B cell (primary cell): ENCODE measurements around the gene SEPTIN11. TPM values are rescaled to one million over a fixed set of nuclear protein-coding genes. Genes with fewer than 3 reads are reported as not detected.

Experiments used
- ATAC-seq: fragments of 200-7000 bp; cut with Tn5 transposase; one replicate; pipeline ENCODE4 v1.10.0; 2021; ENCODE audit warnings: low read depth, mild to moderate bottlenecking, moderate number of reproducible peaks, moderate library complexity
- CTCF ChIA-PET: fragments of 350-600 bp; sonication (Branson Sonifier 250); formaldehyde crosslinking; loops from one replicate; lab custom pipeline; 2021; ENCODE audit warnings: antibody characterized with exemption, inconsistent platforms; lab: Charles Lee
- POLR2A ChIA-PET: fragments of 350-600 bp; sonication (Branson Sonifier 250); formaldehyde crosslinking; loops from one replicate; lab custom pipeline; 2021; ENCODE audit warnings: antibody characterized with exemption; lab: Charles Lee
- DNase-seq: peaks from one replicate; pipeline ENCODE4 v3.0.0; 2013
- H2AFZ ChIP-seq: 2 replicates; pipeline ENCODE4 v1.6.1; 2012; ENCODE audit warnings: mild to moderate bottlenecking, low read depth, low read length; ENCODE audit not compliant: insufficient read depth, poor library complexity, severe bottlenecking
- H3K27ac ChIP-seq, 2 donors: 1 replicate in 1 of 2; 2 replicates in 1 of 2; pipeline ENCODE4 v1.5.1; 2012 to 2013; ENCODE audit warnings: low read length in 2 of 2, mild to moderate bottlenecking in 2 of 2, moderate library complexity in 1 of 2
- H3K27me3 ChIP-seq, 4 experiments: fragments of 200-600 bp in 1 of 4; sonication (generic) in 1 of 4; replicated peaks in 1 of 4; 1 replicate in 2 of 4; 2 replicates in 2 of 4; pipeline versions ENCODE4 v1.6.1 to v1.7.0; 2013 to 2016; ENCODE audit warnings: low read length in 3 of 4, mild to moderate bottlenecking in 2 of 4, mixed read lengths in 1 of 4, moderate library complexity in 1 of 4; ENCODE audit not compliant: insufficient read depth in 4 of 4, control insufficient read depth in 3 of 4; ENCODE audit errors: control extremely low read depth in 1 of 4
- H3K36me3 ChIP-seq, 2 experiments: replicated peaks in 1 of 2; 1 replicate in 1 of 2; 2 replicates in 1 of 2; pipeline versions ENCODE4 v1.6.1 to v1.7.1; 2013; ENCODE audit warnings: low read length in 1 of 2; ENCODE audit not compliant: insufficient read depth in 2 of 2, control insufficient read depth in 1 of 2; ENCODE audit errors: control extremely low read depth in 1 of 2, extremely low read depth in 1 of 2
- H3K4me1 ChIP-seq, 2 donors: fragments of 200-600 bp in 1 of 2; sonication (generic) in 1 of 2; 1 replicate in 1 of 2; 2 replicates in 1 of 2; pipeline versions ENCODE4 v1.5.1 to v1.6.1; 2013 to 2017; ENCODE audit warnings: low read length in 2 of 2; ENCODE audit not compliant: control insufficient read depth in 2 of 2, insufficient read depth in 2 of 2
- H3K4me2 ChIP-seq: replicated peaks from 2 replicates; pipeline ENCODE3; 2012; ENCODE audit warnings: mild to moderate bottlenecking, low read depth, low read length; ENCODE audit not compliant: poor library complexity, severe bottlenecking
- H3K4me3 ChIP-seq, 5 experiments: fragments of 200-600 bp in 1 of 5; sonication (generic) in 1 of 5; 1 replicate in 3 of 5; 2 replicates in 2 of 5; pipeline versions ENCODE4 v1.5.1 to v1.7.0; 2011 to 2016; ENCODE audit warnings: low read length in 4 of 5, mild to moderate bottlenecking in 4 of 5, low read depth in 2 of 5, control low read depth in 1 of 5, moderate library complexity in 1 of 5; ENCODE audit not compliant: insufficient read depth in 1 of 5; ENCODE audit errors: control extremely low read depth in 1 of 5, extremely low read depth in 1 of 5
- H3K79me2 ChIP-seq: fragments of 200-600 bp; sonication (generic); one replicate; pipeline ENCODE4 v1.6.0; 2016; ENCODE audit warnings: low read length; ENCODE audit not compliant: control insufficient read depth, insufficient read depth
- H3K9ac ChIP-seq: fragments of 200-600 bp; sonication (generic); 2 replicates; pipeline ENCODE4 v1.6.1; 2017; ENCODE audit warnings: mild to moderate bottlenecking, low read length, moderate library complexity
- H3K9me3 ChIP-seq, 3 donors: one replicate each; pipeline versions ENCODE4 v1.6.1 to v1.7.1; 2013; ENCODE audit warnings: low read length in 2 of 3; ENCODE audit not compliant: control insufficient read depth in 2 of 3, insufficient read depth in 1 of 3; ENCODE audit errors: control extremely low read depth in 1 of 3
- H4K20me1 ChIP-seq: 2 replicates; pipeline ENCODE4 v1.6.0; 2012; ENCODE audit warnings: mild to moderate bottlenecking, low read length; ENCODE audit not compliant: insufficient read depth, control insufficient read depth, poor library complexity, severe bottlenecking
- H3K27ac Mint-ChIP-seq: one replicate; pipeline ENCODE4 v1.8.0; 2021; ENCODE audit warnings: mixed read lengths
- H3K27me3 Mint-ChIP-seq: one replicate; pipeline ENCODE4 v1.8.0; 2021; ENCODE audit warnings: mixed read lengths
- H3K4me1 Mint-ChIP-seq: one replicate; pipeline ENCODE4 v1.8.0; 2021; ENCODE audit warnings: mixed read lengths
- H3K4me3 Mint-ChIP-seq: one replicate; pipeline ENCODE4 v1.8.0; 2021; ENCODE audit warnings: mixed read lengths
- H3K9me3 Mint-ChIP-seq: one replicate; pipeline ENCODE4 v1.8.0; 2022; ENCODE audit warnings: mixed read lengths; ENCODE audit not compliant: insufficient read depth
- CTCF ChIP-seq: fragments of 200-600 bp; IDR thresholded peaks from one replicate; pipeline ENCODE4 v1.8.0; 2022; ENCODE audit warnings: antibody characterized with exemption, mild to moderate bottlenecking
- EZH2 ChIP-seq: IDR thresholded peaks from 2 replicates; pipeline ENCODE4 v1.6.1; 2012; ENCODE audit warnings: borderline replicate concordance, low read depth, mild to moderate bottlenecking, moderate library complexity, low read length; ENCODE audit not compliant: insufficient read depth, poor library complexity, severe bottlenecking
- WGBS: methylation state at CpG from one replicate; pipeline ENCODE4 v1.1.5; 2013; ENCODE audit warnings: missing lambda C conversion rate; ENCODE audit not compliant: insufficient coverage; 5-methylcytosine and 5-hydroxymethylcytosine counted together
- intact Hi-C: fragments of 100-400 bp; cut with micrococcal nuclease; formaldehyde crosslinking; loops from one replicate; pipeline ENCODE4 v1.10.0; 2022
- polyA minus RNA-seq: library from RNA; depleted of rRNA, polyadenylated mRNA; stranded (reverse); fragments of >200 nt; gene quantifications from 2 replicates; pipeline ENCODE4 v1.2.3, GENCODE V29; 2012
- polyA plus RNA-seq: library from polyadenylated mRNA; depleted of rRNA; stranded (reverse); fragments of >200 nt; gene quantifications from 2 replicates; pipeline ENCODE4 v1.2.3, GENCODE V29; 2012
- total RNA-seq, 2 donors: library from RNA; stranded (reverse); fragments of 120-200 nt in 1 of 2; gene quantifications; 1 replicate in 1 of 2; 2 replicates in 1 of 2; pipeline versions ENCODE4 v1.2.3 to v1.2.4, GENCODE V29; 2013 to 2022

The SEPTIN11 gene
- 20.3 and 22.7 TPM in 2 replicates for total RNA-seq
- total RNA-seq (2013) = 18.7 TPM
- 2.6 and 3.5 TPM in 2 replicates for polyA plus RNA-seq
- 3.9 and 6.6 TPM in 2 replicates for polyA minus RNA-seq

- Mint-ChIP-seq H3K27me3 (no peaks in the 10 kb centered on the region), H3K27ac (peak within 1 kb of the TSS; percentile 86), H3K4me1 (peaks cover 16% of the 10 kb centered on the region), H3K9me3 (no peaks in the 10 kb centered on the region), H3K4me3 (peak within 1 kb of the TSS; percentile 93)
- peak within 1 kb of the TSS; percentile 96 for H3K4me2 ChIP-seq
- no peak for TF ChIP-seq CTCF
- TF ChIP-seq EZH2 = no peak
- H3K27ac ChIP-seq = peak within 1 kb of the TSS in 1 of 2 donors; percentile 61
- H3K4me1 ChIP-seq = peaks cover 10 to 16% of the 10 kb centered on the region in 2 donors
- H3K36me3 ChIP-seq = no peaks in the 10 kb centered on the region
- peak within 1 kb of the TSS; percentile 83 for H2AFZ ChIP-seq
- intact Hi-C loops = loop anchor here (1.0 to 10.0 kb wide), 5 partner anchors 95 to 913 kb away; partner anchors contain the start of genes CCNG2 and MRPL1
- no peaks in the 10 kb centered on the region for H4K20me1 ChIP-seq
- peak within 1 kb of the TSS; percentile 34 to 87 (median 73) for H3K4me3 ChIP-seq
- POLR2A ChIA-PET = no interaction called here
- no peaks in the 10 kb centered on the region for H3K27me3 ChIP-seq
- DNase-seq (peak; percentile 89), ATAC-seq (peak; percentile 80)
- H3K79me2 ChIP-seq = peaks cover 11% of the 10 kb centered on the region
- H3K9me3 ChIP-seq = peaks cover 0 to 8% (median 0%) of the 10 kb centered on the region in 3 donors
- CTCF ChIA-PET = interaction anchor here (0.8 kb wide), 1 partner anchor 22 kb away, joined by 3 read pairs; no protein-coding TSS in a partner anchor
- WGBS = under 1% methylated on average over 87 of the region's 87 CpGs
- H3K9ac ChIP-seq = peak within 1 kb of the TSS; percentile 85
Measured at GRCh38 chr4:76949276-76950051, at the start of gene SEPTIN11. Gene SEPTIN11, plus strand, starts transcription at chr4:76949752. Its CDS starts 152 bp downstream, at chr4:76949904.
